SK-N-MC (cell line): ENCODE data around the gene RRBP1.

Experiments
- EZH2 ChIP-seq: fragments of 200-600 bp; sonication (generic); IDR thresholded peaks from one replicate; pipeline ENCODE4 v1.6.1; 2017; ENCODE audit warnings: antibody characterized with exemption
- POLR2AphosphoS5 ChIP-seq: IDR thresholded peaks from 2 replicates; pipeline ENCODE4 v1.6.1; 2012; ENCODE audit warnings: mild to moderate bottlenecking, low read depth, low read length, borderline replicate concordance

DNA sequence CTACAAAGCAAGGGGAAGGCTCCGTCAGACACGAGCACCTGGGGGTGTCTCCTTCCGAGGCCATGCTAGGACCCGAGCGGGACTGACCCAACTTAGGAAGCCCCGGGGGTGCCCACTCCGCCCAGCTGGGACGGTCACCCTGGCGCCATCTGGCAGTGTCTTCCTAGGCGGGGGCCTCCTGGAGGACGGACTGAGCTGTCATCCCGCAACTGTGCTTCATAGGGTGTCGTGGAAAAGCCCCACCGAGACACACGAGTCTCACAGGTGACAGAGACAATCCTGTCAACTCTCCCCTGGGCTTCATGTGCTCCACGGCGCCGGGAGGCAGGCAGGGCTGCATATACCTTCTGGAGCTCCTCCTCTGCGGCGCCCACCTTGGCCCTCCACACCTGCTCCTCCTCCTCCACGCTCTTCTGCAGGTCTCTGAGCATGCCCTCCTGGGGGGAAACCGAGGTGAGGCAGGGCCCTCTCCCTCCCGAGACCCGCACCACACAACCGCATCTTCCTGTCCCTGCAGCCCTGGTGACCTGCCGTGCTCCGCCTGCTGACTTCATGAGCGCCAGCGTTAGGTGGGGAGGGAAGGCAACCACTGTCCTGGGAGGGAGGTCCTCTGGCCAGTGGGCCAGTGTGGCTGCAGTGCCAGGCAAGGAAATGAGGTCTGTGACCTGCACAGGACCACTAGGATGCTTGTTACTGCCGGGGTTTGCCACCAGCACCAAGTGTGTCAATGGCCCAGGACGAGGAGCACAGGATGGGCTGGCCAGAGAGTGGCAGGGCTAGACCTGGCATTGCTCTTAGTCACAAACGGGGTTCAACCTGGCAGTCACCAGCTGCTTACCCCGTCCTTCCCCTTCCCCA is 61.4 kb downstream of the RRBP1 start:
- TF ChIP-seq POLR2AphosphoS5 = no peak
- TF ChIP-seq EZH2 = no peak
